WTC11 (cell line): Measurements from ENCODE around the gene KLHL8. TPM values are rescaled to one million over a fixed set of nuclear protein-coding genes. Genes with fewer than 3 reads are reported as not detected.

ENCODE experiments used
- ATAC-seq: fragments of 200-7000 bp; cut with Tn5 transposase; 2 replicates; pipeline ENCODE4 v1.10.0; 2021; ENCODE audit warnings: mild to moderate bottlenecking, moderate library complexity
- CTCF ChIA-PET: fragments of 300-600 bp; sonication (Branson Sonifier 250); formaldehyde crosslinking; loops from one replicate; lab custom pipeline; 2021; ENCODE audit warnings: antibody characterized with exemption; lab: Charles Lee
- POLR2A ChIA-PET: fragments of 350-600 bp; sonication (Branson Sonifier 250); formaldehyde crosslinking; loops from one replicate; lab custom pipeline; 2021; ENCODE audit warnings: antibody characterized with exemption; lab: Charles Lee
- DNase-seq: peaks from one replicate; pipeline ENCODE4 v3.0.0; 2021; ENCODE audit warnings: low spot score
- H3K27ac Mint-ChIP-seq: 2 replicates; pipeline ENCODE4 v1.8.0; 2021; ENCODE audit warnings: mixed read lengths
- H3K27me3 Mint-ChIP-seq: 2 replicates; pipeline ENCODE4 v1.8.0; 2021; ENCODE audit warnings: low read depth, mild to moderate bottlenecking, moderate library complexity, mixed read lengths
- H3K36me3 Mint-ChIP-seq: 2 replicates; pipeline ENCODE4 v1.8.0; 2021; ENCODE audit warnings: mixed read lengths
- H3K4me1 Mint-ChIP-seq: 2 replicates; pipeline ENCODE4 v1.8.0; 2022; ENCODE audit warnings: mixed read lengths
- H3K4me3 Mint-ChIP-seq: 2 replicates; pipeline ENCODE4 v1.8.0; 2021; ENCODE audit warnings: mild to moderate bottlenecking, moderate library complexity, mixed read lengths
- H3K9me3 Mint-ChIP-seq: 2 replicates; pipeline ENCODE4 v1.8.0; 2021; ENCODE audit warnings: mixed read lengths
- CTCF ChIP-seq: fragments of 200-600 bp; IDR thresholded peaks from 2 replicates; pipeline ENCODE4 v1.8.0; 2022; ENCODE audit warnings: antibody characterized with exemption
- E2F1 ChIP-seq: sonication (generic); formaldehyde crosslinking; IDR thresholded peaks from 2 replicates; pipeline ENCODE4 v1.8.0; 2022; ENCODE audit warnings: mild to moderate bottlenecking, missing genetic modification reagents
- NR2C2 ChIP-seq: sonication (generic); formaldehyde crosslinking; IDR thresholded peaks from 2 replicates; pipeline ENCODE4 v1.8.0; 2022; ENCODE audit warnings: mild to moderate bottlenecking, missing genetic modification reagents
- OVOL2 ChIP-seq: fragments of 250-450 bp; sonication (Bioruptor Pico); IDR thresholded peaks from 2 replicates; pipeline ENCODE4 v1.9.0; 2021; ENCODE audit warnings: mild to moderate bottlenecking, borderline replicate concordance
- RORB ChIP-seq: fragments of 250-450 bp; sonication (Bioruptor Pico); IDR thresholded peaks from 2 replicates; pipeline ENCODE4 v1.9.0; 2021; ENCODE audit warnings: mild to moderate bottlenecking
- SMAD4 ChIP-seq: sonication (generic); formaldehyde crosslinking; IDR thresholded peaks from 2 replicates; pipeline ENCODE4 v1.8.0; 2022; ENCODE audit warnings: mild to moderate bottlenecking, missing genetic modification reagents
- SP1 ChIP-seq: sonication (generic); formaldehyde crosslinking; conservative IDR thresholded peaks from 2 replicates; pipeline ENCODE4 v1.8.1; 2022; ENCODE audit warnings: missing genetic modification reagents
- TP53 ChIP-seq: sonication (generic); formaldehyde crosslinking; IDR thresholded peaks from 2 replicates; pipeline ENCODE4 v1.8.1; 2023; ENCODE audit warnings: mild to moderate bottlenecking, missing genetic modification reagents
- total RNA-seq: library from RNA; stranded (reverse); gene quantifications from 3 replicates; pipeline ENCODE4 v1.2.3, GENCODE V29; 2021
- TF ChIP-seq, protein P1 (sequence below): fragments of 250-450 bp; sonication (Bioruptor Pico); IDR thresholded peaks from 2 replicates; pipeline ENCODE4 v1.9.0; 2021; ENCODE audit warnings: mild to moderate bottlenecking, borderline replicate concordance
- TF ChIP-seq, protein P2 (sequence below): sonication (generic); formaldehyde crosslinking; IDR thresholded peaks from 2 replicates; pipeline ENCODE4 v1.8.1; 2023; ENCODE audit warnings: mild to moderate bottlenecking, missing genetic modification reagents, moderate library complexity
- TF ChIP-seq, protein P3 (sequence below): sonication (generic); formaldehyde crosslinking; IDR thresholded peaks from 2 replicates; pipeline ENCODE4 v1.8.1; 2023; ENCODE audit warnings: mild to moderate bottlenecking, moderate library complexity, missing genetic modification reagents
- TF ChIP-seq, protein P4 (sequence below): fragments of 250-450 bp; sonication (Bioruptor Pico); conservative IDR thresholded peaks from 2 replicates; pipeline ENCODE4 v1.9.0; 2021; ENCODE audit warnings: mild to moderate bottlenecking

The KLHL8 gene
- total RNA-seq, 1 experiment from 2014 or later, result 7.3 TPM

GRCh38 chr4:87230806-87231205 is 10.4 kb upstream of the KLHL8 start (continued):
- TF ChIP-seq CTCF, result no peak
- no peak for TF ChIP-seq E2F1 (CRISPR knock-in tag)
- TF ChIP-seq, protein P1, sequence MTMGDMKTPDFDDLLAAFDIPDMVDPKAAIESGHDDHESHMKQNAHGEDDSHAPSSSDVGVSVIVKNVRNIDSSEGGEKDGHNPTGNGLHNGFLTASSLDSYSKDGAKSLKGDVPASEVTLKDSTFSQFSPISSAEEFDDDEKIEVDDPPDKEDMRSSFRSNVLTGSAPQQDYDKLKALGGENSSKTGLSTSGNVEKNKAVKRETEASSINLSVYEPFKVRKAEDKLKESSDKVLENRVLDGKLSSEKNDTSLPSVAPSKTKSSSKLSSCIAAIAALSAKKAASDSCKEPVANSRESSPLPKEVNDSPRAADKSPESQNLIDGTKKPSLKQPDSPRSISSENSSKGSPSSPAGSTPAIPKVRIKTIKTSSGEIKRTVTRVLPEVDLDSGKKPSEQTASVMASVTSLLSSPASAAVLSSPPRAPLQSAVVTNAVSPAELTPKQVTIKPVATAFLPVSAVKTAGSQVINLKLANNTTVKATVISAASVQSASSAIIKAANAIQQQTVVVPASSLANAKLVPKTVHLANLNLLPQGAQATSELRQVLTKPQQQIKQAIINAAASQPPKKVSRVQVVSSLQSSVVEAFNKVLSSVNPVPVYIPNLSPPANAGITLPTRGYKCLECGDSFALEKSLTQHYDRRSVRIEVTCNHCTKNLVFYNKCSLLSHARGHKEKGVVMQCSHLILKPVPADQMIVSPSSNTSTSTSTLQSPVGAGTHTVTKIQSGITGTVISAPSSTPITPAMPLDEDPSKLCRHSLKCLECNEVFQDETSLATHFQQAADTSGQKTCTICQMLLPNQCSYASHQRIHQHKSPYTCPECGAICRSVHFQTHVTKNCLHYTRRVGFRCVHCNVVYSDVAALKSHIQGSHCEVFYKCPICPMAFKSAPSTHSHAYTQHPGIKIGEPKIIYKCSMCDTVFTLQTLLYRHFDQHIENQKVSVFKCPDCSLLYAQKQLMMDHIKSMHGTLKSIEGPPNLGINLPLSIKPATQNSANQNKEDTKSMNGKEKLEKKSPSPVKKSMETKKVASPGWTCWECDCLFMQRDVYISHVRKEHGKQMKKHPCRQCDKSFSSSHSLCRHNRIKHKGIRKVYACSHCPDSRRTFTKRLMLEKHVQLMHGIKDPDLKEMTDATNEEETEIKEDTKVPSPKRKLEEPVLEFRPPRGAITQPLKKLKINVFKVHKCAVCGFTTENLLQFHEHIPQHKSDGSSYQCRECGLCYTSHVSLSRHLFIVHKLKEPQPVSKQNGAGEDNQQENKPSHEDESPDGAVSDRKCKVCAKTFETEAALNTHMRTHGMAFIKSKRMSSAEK, result no peak
- TF ChIP-seq, protein P2, sequence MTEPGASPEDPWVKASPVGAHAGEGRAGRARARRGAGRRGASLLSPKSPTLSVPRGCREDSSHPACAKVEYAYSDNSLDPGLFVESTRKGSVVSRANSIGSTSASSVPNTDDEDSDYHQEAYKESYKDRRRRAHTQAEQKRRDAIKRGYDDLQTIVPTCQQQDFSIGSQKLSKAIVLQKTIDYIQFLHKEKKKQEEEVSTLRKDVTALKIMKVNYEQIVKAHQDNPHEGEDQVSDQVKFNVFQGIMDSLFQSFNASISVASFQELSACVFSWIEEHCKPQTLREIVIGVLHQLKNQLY (CRISPR knock-in tag), result no peak
- no peak for TF ChIP-seq NR2C2 (CRISPR knock-in tag)
- TF ChIP-seq, protein P3, sequence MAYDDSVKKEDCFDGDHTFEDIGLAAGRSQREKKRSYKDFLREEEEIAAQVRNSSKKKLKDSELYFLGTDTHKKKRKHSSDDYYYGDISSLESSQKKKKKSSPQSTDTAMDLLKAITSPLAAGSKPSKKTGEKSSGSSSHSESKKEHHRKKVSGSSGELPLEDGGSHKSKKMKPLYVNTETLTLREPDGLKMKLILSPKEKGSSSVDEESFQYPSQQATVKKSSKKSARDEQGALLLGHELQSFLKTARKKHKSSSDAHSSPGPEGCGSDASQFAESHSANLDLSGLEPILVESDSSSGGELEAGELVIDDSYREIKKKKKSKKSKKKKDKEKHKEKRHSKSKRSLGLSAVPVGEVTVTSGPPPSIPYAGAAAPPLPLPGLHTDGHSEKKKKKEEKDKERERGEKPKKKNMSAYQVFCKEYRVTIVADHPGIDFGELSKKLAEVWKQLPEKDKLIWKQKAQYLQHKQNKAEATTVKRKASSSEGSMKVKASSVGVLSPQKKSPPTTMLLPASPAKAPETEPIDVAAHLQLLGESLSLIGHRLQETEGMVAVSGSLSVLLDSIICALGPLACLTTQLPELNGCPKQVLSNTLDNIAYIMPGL (CRISPR knock-in tag), result no peak
- TF ChIP-seq SP1 (CRISPR knock-in tag), result no peak
- TF ChIP-seq, protein P4, sequence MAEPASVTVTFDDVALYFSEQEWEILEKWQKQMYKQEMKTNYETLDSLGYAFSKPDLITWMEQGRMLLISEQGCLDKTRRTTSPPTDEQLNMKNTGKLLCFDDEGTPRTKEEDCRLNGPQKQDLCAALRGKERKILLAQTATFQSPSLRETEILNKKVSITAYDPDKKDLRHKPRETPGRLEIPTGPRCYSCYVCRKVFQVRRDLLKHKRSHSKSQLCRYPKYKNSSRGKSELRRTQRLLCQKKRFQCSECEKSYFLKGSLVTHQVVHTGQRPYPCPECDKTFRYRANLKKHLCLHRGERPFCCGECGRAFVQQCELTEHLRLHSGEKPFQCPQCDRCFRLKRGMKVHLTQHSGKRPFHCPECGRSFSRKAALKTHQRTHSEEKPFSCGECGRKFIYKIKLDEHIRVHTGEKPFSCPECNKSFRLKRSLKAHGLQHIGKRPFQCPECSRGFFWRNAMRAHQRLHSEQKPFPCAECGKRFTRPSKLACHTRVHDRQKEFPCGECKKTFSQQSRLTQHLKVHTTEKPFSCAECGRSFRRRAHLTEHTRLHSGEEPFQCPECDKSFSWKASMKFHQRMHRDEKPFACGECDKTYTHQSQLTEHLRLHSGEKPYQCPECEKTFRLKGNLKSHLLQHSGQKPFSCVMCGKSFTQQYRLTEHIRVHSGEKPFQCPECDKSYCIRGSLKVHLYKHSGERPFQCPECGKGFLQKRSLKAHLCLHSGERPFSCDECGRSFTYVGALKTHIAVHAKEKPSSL (CRISPR knock-in tag), result no peak

DNA sequence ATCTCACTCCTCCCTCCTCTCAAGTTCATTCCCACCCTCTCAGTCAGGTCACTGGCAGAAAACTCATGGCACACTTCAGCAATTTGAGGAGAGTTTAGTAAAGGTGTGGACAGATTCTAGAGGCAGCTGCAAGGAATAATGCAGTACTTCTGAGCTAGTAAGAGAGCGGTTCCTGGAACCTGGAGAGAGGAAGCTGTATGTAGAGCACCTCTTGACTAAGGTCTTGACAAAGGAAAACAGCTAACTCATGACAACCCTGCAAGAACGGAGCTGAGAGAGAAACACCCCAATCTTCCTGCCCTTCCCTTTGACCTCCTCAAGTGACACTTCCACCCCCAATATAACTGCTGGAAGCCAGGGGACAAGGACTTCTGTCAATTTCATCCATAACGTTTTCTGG is 9.6 kb upstream of the KLHL8 start:
- Mint-ChIP-seq H3K4me3 (no peak overlapping the region), H3K36me3 (no peaks in the 10 kb centered on the region), H3K27ac (no peak overlapping the region), H3K27me3 (no peaks in the 10 kb centered on the region), H3K9me3 (no peaks in the 10 kb centered on the region; the same call in 1 of the 2 replicates), H3K4me1 (no peaks in the 10 kb centered on the region)
- DNase-seq, result no peak
- CTCF ChIA-PET, result no interaction called here
- TF ChIP-seq SMAD4 (CRISPR knock-in tag) (no peak), TP53 (no peak), OVOL2 (no peak), RORB (CRISPR knock-in tag) (no peak)
- no peak for ATAC-seq
- POLR2A ChIA-PET, result interaction anchor here (1.6 kb wide), 1 partner anchor 10 kb away, joined by 3 read pairs; the partner anchor contains the start of gene KLHL8
